ENCODE measurements around the gene QPCT. TPM values are rescaled to one million over a fixed set of nuclear protein-coding genes. Genes with fewer than 3 reads are reported as not detected.
A peak's percentile ranks its signal among the peaks of the same experiment; 100 is the strongest.

Gene QPCT
- total and polyA plus RNA-seq, 5 donors from 2014 or later, result 0.30 to 0.39 TPM; not detected in 3

DNA sequence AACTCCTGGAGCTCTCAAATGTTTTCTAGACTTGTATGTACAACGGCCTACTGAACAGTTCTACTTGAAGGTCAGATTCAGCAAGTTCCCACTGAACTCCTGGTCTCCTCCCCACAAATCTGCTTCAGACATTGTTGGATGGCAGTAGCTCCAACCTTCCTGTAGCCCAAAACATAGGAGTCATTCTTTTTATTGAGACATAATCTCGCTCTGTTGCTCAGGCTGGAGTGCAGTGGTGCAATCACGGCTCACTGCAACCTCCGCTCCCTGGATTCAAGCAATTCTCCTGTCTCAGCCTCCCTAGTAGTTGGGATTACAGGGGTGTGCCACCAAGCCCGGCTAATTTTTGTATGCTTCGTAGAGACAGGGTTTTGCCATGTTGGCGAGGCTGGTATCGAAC, 47.3 kb downstream of the QPCT start:
- Mint-ChIP-seq H3K27ac (peak overlapping the region in 2 of 3 donors; percentile 91 to 99), H3K4me3 (no peak overlapping the region), H3K36me3 (no peaks in the 10 kb centered on the region), H3K27me3 (peaks cover 4% of the 10 kb centered on the region), H3K9me3 (peaks cover 0 to 2% (median 0%) of the 10 kb centered on the region in 7 donors), H3K4me1 (peaks cover 0 to 17% (median 0%) of the 10 kb centered on the region in 4 donors)
- Histone ChIP-seq H3K36me3 (ENCODE audit: control insufficient read depth, insufficient read depth, low read length) (no peaks in the 10 kb centered on the region), H3K27me3 (ENCODE audit: control insufficient read depth, insufficient read depth, low read length) (no peaks in the 10 kb centered on the region), H3K4me3 (ENCODE audit: low read depth, low read length) (no peak overlapping the region), H3K4me1 (ENCODE audit: control insufficient read depth, insufficient read depth, low read length, poor library complexity, severe bottlenecking) (peaks cover 16% of the 10 kb centered on the region), H3K27ac (ENCODE audit: insufficient read depth, low read length, poor library complexity, severe bottlenecking) (no peak overlapping the region), H3K9me3 (ENCODE audit: control insufficient read depth in 2 of 2, low read length in 2 of 2) (no peaks in the 10 kb centered on the region)
- no peak for DNase-seq
- no peak for ATAC-seq (ENCODE audit: low read depth in 2 of 2)

DNA sequence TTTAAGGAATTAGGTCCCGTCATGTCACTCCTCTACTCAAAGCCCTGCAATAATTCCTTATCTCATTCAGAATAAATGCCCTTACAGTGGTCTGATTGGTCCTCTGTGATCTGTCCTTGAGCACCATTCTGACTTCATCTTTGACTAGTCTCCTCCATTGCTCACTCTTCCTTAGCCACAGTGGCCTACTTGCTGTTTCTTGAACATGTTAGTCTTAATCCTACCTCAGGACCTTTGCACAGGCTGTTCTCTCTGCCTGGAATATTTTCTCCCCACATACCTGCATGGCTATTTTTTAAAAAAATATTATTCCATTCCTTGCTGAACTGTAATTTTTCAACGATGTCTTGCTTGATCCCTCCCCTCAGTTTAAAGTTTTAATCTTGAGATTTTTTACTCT, 48.0 kb downstream of the QPCT start:
- Histone ChIP-seq H3K27ac (ENCODE audit: insufficient read depth, low read length, poor library complexity, severe bottlenecking) (no peak overlapping the region), H3K36me3 (ENCODE audit: control insufficient read depth, insufficient read depth, low read length) (no peaks in the 10 kb centered on the region), H3K9me3 (ENCODE audit: control insufficient read depth in 2 of 2, low read length in 2 of 2) (no peaks in the 10 kb centered on the region), H3K4me3 (ENCODE audit: low read depth, low read length) (no peak overlapping the region), H3K27me3 (ENCODE audit: control insufficient read depth, insufficient read depth, low read length) (no peaks in the 10 kb centered on the region), H3K4me1 (ENCODE audit: control insufficient read depth, insufficient read depth, low read length, poor library complexity, severe bottlenecking) (peaks cover 16% of the 10 kb centered on the region)
- ATAC-seq (ENCODE audit: low read depth in 2 of 2) (no peak), DNase-seq (no peak)
- Mint-ChIP-seq H3K9me3 (peaks cover 0 to 2% (median 0%) of the 10 kb centered on the region in 7 donors), H3K4me3 (no peak overlapping the region), H3K36me3 (no peaks in the 10 kb centered on the region), H3K27ac (peak overlapping the region in 2 of 3 donors; percentile 47 to 99), H3K27me3 (peaks cover 4% of the 10 kb centered on the region), H3K4me1 (peaks cover 0 to 17% (median 0%) of the 10 kb centered on the region in 4 donors)

DNA sequence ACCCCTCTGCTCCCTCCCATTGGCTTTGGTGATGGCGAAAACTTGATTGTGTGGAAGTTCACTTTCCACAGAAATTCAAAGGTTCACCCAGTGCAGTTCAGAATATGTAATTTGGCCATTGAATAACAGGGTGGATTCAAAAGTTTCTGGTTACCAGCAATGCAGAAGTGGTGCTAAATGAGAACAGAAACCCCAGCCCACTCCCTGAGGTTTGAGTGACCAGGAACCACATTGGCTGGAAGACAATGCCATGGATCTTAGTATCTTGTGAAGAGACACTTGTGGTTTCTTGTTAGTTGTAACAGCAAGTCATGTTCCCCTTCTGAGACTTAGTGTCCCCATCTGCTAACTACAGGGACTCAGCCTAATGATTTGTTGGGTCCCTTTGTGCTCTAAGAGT, 49.8 kb downstream of the QPCT start:
- ATAC-seq (ENCODE audit: low read depth in 2 of 2), result no peak
- Mint-ChIP-seq H3K9me3 (peaks cover 0 to 2% (median 0%) of the 10 kb centered on the region in 7 donors), H3K4me3 (no peak overlapping the region), H3K4me1 (peaks cover 0 to 17% (median 0%) of the 10 kb centered on the region in 4 donors), H3K36me3 (no peaks in the 10 kb centered on the region), H3K27ac (no peak overlapping the region), H3K27me3 (peaks cover 4% of the 10 kb centered on the region)
- Histone ChIP-seq H3K9me3 (ENCODE audit: control insufficient read depth in 2 of 2, low read length in 2 of 2) (no peaks in the 10 kb centered on the region), H3K27ac (ENCODE audit: insufficient read depth, low read length, poor library complexity, severe bottlenecking) (no peak overlapping the region), H3K4me1 (ENCODE audit: control insufficient read depth, insufficient read depth, low read length, poor library complexity, severe bottlenecking) (peaks cover 12% of the 10 kb centered on the region), H3K27me3 (ENCODE audit: control insufficient read depth, insufficient read depth, low read length) (no peaks in the 10 kb centered on the region), H3K36me3 (ENCODE audit: control insufficient read depth, insufficient read depth, low read length) (no peaks in the 10 kb centered on the region), H3K4me3 (ENCODE audit: low read depth, low read length) (no peak overlapping the region)
- DNase-seq, result no peak

DNA sequence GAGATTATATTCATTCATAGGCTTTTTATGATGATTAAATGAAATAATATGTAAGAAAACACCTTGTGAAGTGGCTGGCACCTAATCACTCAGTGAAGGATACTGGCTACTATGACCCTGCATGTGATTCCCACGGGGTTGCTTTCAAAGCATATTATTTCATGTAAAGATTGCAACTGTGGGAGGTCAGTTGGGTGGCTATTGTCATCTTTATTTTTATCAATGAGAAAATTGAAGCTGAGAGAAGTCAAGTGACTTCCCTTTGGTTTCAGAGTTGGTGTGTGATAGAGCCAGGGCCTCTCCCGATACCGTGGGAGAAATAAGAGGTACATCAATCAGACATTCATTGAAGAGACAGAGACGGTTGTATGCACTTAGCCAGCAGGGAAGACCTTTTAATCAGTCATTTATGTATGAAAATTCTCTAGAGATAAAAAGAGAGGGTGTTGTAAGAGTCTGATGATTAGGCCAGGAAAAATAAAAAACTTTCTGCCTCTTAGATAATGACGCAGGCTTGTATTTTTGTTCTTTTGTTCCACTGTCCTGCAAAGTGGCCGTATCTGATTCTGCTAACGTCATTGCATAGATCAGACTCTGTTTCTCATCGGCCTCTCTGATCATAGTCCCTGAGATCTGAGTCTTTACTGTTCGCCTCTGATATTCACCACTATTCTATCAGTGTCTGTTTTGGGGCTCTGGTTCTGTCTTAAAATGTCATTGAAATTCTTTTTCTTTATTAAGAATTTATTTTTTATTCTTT, 50.5 kb downstream of the QPCT start:
- no peak overlapping the region for H3K4me3 Mint-ChIP-seq
- Histone ChIP-seq H3K4me3 (ENCODE audit: low read depth, low read length) (no peak overlapping the region), H3K27me3 (ENCODE audit: control insufficient read depth, insufficient read depth, low read length) (no peaks in the 10 kb centered on the region), H3K9me3 (ENCODE audit: control insufficient read depth in 2 of 2, low read length in 2 of 2) (no peaks in the 10 kb centered on the region), H3K36me3 (ENCODE audit: control insufficient read depth, insufficient read depth, low read length) (no peaks in the 10 kb centered on the region), H3K4me1 (ENCODE audit: control insufficient read depth, insufficient read depth, low read length, poor library complexity, severe bottlenecking) (peaks cover 5% of the 10 kb centered on the region), H3K27ac (ENCODE audit: insufficient read depth, low read length, poor library complexity, severe bottlenecking) (no peak overlapping the region)
- DNase-seq (no peak), ATAC-seq (ENCODE audit: low read depth in 2 of 2) (no peak)
- H3K9me3 Mint-ChIP-seq, result peaks cover 0 to 2% (median 0%) of the 10 kb centered on the region in 7 donors
- H3K4me1 Mint-ChIP-seq, result peaks cover 0 to 17% (median 0%) of the 10 kb centered on the region in 4 donors
- no peak overlapping the region for H3K27ac Mint-ChIP-seq
- H3K36me3 Mint-ChIP-seq, result no peaks in the 10 kb centered on the region
- peaks cover 4% of the 10 kb centered on the region for H3K27me3 Mint-ChIP-seq

DNA sequence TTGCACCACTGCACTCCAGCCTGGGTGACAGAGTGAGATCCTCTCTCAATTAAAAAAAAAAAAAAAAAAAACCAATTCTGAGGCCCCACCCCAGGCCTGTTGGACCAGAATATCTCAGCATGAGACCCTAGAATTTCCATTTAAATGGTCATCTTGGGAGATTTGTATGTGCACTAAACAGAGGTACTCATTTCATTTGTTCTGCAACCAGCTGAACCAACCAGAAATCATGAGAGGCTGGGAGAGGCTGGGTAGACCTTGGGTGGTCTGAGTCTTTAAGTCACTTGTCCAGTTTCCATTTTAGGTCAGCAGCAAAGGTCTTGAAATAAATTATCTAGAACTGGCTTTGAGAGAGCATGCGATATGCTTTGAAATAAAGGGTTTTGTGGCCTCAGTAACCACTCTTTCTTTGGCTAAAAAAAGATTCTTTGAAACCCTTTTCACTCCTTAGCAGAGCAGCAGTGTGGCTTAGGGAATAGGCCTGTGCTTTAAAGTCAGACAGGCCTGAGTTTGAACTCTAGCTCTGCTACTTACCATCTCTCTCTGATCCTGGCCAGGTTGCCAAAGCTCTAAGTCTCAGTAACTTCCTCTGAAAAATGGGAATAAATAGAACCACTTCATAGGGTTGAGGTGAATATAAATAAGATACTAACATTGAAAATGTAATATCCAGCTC, 52.6 kb downstream of the QPCT start:
- DNase-seq (no peak), ATAC-seq (ENCODE audit: low read depth in 2 of 2) (no peak)
- no peak overlapping the region for H3K27ac ChIP-seq (ENCODE audit: insufficient read depth, low read length, poor library complexity, severe bottlenecking)
- H3K4me3 Mint-ChIP-seq, result no peak overlapping the region
- H3K4me1 ChIP-seq (ENCODE audit: control insufficient read depth, insufficient read depth, low read length, poor library complexity, severe bottlenecking), result no peaks in the 10 kb centered on the region
- H3K36me3 ChIP-seq (ENCODE audit: control insufficient read depth, insufficient read depth, low read length), result no peaks in the 10 kb centered on the region
- H3K4me1 Mint-ChIP-seq, result peaks cover 0 to 3% (median 0%) of the 10 kb centered on the region in 4 donors
- no peaks in the 10 kb centered on the region for H3K9me3 ChIP-seq (ENCODE audit: control insufficient read depth in 2 of 2, low read length in 2 of 2)
- H3K27me3 ChIP-seq (ENCODE audit: control insufficient read depth, insufficient read depth, low read length), result no peaks in the 10 kb centered on the region
- peaks cover 6% of the 10 kb centered on the region for H3K27me3 Mint-ChIP-seq
- no peaks in the 10 kb centered on the region for H3K36me3 Mint-ChIP-seq
- peaks cover 0 to 2% (median 0%) of the 10 kb centered on the region in 7 donors for H3K9me3 Mint-ChIP-seq
- no peak overlapping the region for H3K27ac Mint-ChIP-seq
- no peak overlapping the region for H3K4me3 ChIP-seq (ENCODE audit: low read depth, low read length)

DNA sequence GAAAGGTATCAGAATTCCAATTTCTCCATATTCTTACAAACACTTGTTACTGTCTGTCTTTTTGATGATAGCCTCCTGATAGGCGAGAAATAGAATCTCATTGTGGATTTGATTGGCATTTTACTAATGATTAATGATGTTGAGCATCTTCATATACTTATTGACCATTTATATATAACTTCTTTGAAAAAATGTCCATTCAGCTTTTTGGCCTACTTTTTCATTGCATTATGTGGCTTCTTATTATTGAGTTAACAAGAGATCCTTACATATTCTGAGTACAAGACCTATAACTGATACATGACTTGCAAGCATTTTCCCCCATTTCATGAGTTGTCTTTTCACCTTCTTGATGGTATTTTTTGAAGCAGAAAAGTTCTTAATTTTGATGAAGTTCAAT, 54.6 kb downstream of the QPCT start:
- Histone ChIP-seq H3K9me3 (ENCODE audit: control insufficient read depth in 2 of 2, low read length in 2 of 2) (no peaks in the 10 kb centered on the region), H3K27me3 (ENCODE audit: control insufficient read depth, insufficient read depth, low read length) (peaks cover 3% of the 10 kb centered on the region), H3K4me1 (ENCODE audit: control insufficient read depth, insufficient read depth, low read length, poor library complexity, severe bottlenecking) (no peaks in the 10 kb centered on the region), H3K36me3 (ENCODE audit: control insufficient read depth, insufficient read depth, low read length) (no peaks in the 10 kb centered on the region), H3K27ac (ENCODE audit: insufficient read depth, low read length, poor library complexity, severe bottlenecking) (no peak overlapping the region), H3K4me3 (ENCODE audit: low read depth, low read length) (no peak overlapping the region)
- H3K27me3 Mint-ChIP-seq, result peaks cover 16% of the 10 kb centered on the region
- H3K4me1 Mint-ChIP-seq, result no peaks in the 10 kb centered on the region
- no peaks in the 10 kb centered on the region for H3K36me3 Mint-ChIP-seq
- DNase-seq (no peak), ATAC-seq (ENCODE audit: low read depth in 2 of 2) (no peak)
- no peak overlapping the region for H3K27ac Mint-ChIP-seq
- H3K9me3 Mint-ChIP-seq, result no peaks in the 10 kb centered on the region
- H3K4me3 Mint-ChIP-seq, result no peak overlapping the region

DNA sequence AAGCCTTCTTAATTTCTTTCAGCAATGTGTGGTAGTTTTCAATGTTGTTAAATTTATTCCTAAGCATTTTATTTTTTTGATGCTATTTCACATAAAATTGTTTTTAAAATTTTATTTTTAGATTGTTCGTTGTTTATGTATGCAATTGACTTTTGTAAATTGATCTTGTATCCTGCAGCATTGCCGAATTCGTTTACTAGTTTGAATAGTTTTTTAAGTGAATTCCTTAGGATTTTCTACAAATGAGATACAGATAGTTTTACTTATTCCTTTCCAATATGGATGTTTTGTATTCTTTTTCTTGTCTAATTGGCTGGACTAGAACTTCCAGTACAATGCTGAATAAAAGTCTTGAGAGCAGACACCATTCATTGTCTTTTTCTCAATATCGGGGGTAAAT, 55.6 kb downstream of the QPCT start:
- H3K4me1 ChIP-seq (ENCODE audit: control insufficient read depth, insufficient read depth, low read length, poor library complexity, severe bottlenecking), result no peaks in the 10 kb centered on the region
- peaks cover 5% of the 10 kb centered on the region for H3K27me3 ChIP-seq (ENCODE audit: control insufficient read depth, insufficient read depth, low read length)
- H3K4me1 Mint-ChIP-seq, result no peaks in the 10 kb centered on the region
- H3K9me3 ChIP-seq (ENCODE audit: control insufficient read depth in 2 of 2, low read length in 2 of 2), result no peaks in the 10 kb centered on the region
- H3K36me3 ChIP-seq (ENCODE audit: control insufficient read depth, insufficient read depth, low read length), result no peaks in the 10 kb centered on the region
- no peak overlapping the region for H3K4me3 ChIP-seq (ENCODE audit: low read depth, low read length)
- no peak for DNase-seq
- no peak for ATAC-seq (ENCODE audit: low read depth in 2 of 2)
- no peaks in the 10 kb centered on the region for H3K9me3 Mint-ChIP-seq
- no peak overlapping the region for H3K27ac Mint-ChIP-seq
- peaks cover 12% of the 10 kb centered on the region for H3K27me3 Mint-ChIP-seq
- no peak overlapping the region for H3K4me3 Mint-ChIP-seq
- H3K27ac ChIP-seq (ENCODE audit: insufficient read depth, low read length, poor library complexity, severe bottlenecking), result no peak overlapping the region
- H3K36me3 Mint-ChIP-seq, result no peaks in the 10 kb centered on the region

Data from CD4-positive, CD25-positive, alpha-beta regulatory T cell (primary cell).